NAMALWA (cell line): Measurements from ENCODE around the gene ARHGEF28.

ENCODE experiments used
- DNase-seq: peaks from one replicate; pipeline ENCODE4 v3.0.0-alpha.2; 2015; ENCODE audit warnings: low spot score

Gene ARHGEF28

DNA sequence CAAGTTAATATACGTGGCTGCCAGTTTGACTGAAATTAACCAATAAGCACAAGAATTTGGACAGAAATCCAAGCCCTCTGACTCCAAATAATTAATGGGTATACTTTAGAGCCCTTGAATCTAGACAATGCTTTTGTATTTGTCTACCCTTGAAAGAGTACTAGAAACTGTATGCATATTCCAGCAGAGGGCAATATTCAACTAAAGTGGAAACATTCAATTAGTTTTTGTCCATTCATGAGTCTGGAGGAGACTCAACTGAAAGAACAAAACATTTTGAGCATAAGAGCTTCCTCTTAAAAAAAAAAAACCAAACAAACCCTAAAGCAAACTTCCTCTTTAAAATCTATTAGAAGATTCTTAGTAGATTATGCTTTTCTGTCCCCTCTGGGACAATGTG, 157.8 kb downstream of the ARHGEF28 start:
- DNase-seq = peak; percentile 46

DNA sequence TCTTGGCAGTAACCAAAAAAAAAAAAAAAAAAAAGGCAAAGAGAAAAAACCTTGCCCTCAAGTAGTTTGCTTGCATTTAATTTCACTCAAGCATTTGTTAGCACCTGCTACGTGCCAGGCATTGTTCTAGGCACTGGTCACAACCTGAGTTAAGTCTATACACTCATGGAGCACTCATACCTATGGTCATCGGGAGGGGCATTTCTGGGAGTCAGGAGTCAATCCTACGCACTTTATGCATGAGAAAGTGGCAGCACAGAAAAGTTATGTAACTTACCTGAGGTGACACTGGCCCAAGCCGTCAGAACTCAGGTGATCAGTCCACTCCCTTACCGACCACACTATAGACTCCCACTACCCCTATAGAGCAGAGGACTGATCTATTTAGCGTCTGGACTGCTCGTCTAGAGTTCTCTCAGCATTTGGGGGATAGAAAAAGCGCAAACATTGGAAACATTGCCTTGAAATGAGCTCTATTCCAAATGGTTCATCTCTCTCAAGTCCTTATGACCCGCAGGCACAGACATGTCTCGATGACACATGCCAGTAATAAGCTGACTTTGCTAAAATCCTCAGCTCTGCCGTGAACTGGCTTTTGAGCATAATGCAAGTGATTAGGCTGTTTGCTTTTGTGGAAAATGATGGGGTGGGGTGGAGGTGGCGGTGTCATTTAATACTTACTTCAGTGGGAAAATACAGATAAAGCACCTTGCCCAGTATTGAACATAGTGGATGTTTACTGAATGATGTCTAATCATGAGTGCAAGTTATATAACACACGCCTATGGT, 160.2 kb downstream of the ARHGEF28 start:
- DNase-seq = no peak

DNA sequence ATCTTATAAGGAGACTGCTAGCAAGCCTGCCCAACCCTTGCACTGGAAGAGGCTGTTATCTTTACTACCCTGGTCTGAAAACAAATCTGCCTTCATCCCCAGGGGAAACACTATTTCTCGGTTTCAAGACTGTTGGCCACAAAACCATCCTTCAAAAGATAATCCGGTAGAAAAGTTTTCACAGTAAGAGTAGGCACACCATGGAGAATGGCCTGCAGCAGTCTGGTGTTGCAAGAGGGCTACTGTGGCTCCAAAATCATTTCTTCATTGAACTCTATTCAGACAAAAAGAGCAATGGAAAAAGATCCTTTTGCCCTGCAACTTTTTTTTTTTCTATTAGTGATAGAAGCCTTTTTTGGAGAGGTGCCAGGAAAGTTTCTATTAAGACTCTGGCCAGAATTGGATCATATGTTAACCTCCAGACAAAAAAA, 163.9 kb downstream of the ARHGEF28 start:
- DNase-seq = no peak

DNA sequence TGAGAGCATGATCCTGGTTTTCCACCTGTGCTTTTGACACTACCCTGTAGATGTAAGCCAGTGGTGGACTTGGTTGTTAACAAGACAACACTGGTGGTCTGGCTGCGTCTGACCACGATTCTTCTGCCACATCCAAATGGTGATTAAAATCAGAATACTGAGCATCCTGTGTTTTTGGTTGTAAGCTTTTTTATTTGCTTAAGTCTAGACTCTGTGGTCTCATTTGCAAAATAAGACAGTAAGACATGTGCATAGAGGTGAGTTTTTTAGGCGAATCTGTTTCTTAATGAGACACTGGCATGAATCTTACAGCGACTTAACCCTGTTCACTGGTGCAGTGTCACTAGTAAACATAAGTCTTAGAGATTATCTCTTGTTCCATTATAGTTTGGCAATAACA, 165.4 kb downstream of the ARHGEF28 start:
- DNase-seq = no peak

DNA sequence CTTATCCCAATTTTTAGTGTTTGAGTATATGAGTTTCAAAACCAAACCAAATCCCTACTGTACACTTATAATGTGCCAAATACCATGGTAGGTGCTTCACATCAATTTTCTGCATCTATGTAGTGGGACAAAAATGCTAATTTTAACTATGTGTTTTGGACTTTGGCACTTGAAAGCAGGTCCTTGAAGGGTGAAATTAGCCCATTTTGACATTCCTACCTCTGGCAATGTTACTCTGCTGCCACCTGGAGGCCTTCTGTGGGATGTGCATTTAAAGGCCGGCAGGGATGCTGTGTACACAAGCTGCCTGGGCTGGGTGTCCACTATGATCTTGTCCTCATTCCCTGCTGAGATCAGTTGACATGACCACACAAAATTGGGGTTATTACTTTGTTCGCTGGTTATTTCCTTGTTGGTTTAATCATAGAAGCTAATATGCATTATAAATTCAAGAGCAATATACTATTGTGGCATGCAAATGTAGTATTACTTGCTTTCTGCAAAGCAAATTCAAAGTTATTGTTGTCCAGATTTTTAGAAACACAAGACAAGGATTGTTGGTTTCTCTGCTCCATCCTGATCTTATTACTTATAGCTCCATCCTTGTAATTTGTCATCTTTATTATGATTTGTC, 166.8 kb downstream of the ARHGEF28 start:
- DNase-seq = peak; percentile 81

DNA sequence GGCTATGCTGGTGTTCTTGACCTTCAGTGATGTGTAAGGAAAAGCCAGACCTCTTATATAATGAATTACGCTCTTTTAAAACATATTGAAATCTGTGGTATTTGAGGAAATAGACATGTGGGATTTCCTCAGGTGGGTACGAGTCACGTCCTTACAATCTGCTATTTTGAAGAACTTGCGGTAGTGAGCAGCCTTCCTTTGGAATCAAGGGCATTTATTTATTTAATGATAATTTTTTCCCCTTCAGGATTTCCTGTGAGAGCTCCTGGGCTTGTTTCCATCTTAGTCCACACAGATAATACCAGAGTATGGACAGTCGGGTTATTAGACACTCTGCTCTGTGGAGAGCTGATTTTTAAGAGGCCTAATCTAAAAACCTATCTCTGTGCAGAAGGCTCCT, 167.9 kb downstream of the ARHGEF28 start:
- no peak for DNase-seq

GRCh38 chr5:73796164-73797131, 170.5 kb downstream of the ARHGEF28 start:
- DNase-seq = peak; percentile 41

GRCh38 chr5:73797132-73797510, 171.1 kb downstream of the ARHGEF28 start:
- DNase-seq = no peak

DNA sequence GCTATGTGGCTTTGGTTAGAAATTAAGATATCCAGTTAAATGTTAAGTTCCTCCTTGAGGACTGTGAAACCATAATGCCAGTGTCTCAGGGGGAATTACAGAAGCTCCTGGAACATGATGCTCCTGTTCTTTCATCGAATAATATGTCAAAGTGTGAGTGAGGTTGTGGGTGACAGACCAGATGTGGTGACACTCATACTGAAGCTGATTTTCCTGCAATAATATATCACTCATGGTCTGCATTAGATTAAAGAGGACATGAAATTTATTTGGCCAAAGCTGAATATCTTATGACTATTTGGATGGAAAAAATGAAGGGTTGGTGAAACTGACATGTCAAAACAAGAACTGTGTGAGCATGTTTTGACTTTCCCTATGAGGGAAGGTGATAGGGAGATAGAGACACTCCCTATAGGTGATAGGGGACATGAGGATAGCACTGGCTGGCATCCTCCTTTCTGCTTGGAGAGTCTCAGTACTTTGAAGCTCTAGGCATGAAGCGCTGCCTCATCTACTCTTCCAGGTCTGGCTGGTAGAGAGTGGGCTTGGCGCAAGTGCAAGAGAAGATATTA, 173.5 kb downstream of the ARHGEF28 start:
- DNase-seq = no peak

- DNase-seq = no peak
Observed at GRCh38 chr5:73801686-73802085, 175.7 kb downstream of the ARHGEF28 start.

GRCh38 chr5:73805449-73805848, 179.5 kb downstream of the ARHGEF28 start:
- DNase-seq = no peak

DNA sequence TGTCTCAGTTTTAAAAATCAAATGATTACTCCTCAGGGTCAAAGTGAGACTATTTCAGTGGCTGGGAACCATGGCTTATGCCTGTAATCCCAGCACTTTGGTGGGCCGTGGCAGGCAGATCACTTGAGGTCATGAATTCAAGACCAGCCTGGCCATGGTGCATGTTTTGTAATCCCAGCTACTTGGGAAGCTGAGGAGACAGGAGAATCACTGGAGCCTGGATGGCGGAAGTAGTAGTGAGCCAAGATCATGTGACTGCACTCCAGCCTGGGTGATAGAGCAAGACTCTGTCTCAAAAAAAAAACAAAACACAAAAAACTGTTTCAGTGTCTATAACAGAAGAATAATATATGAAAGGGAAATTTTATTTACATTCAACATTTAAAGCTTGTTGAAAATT, 182.9 kb downstream of the ARHGEF28 start:
- DNase-seq = no peak

- DNase-seq = no peak
Observed at GRCh38 chr5:73810429-73810828, 184.4 kb downstream of the ARHGEF28 start.

DNA sequence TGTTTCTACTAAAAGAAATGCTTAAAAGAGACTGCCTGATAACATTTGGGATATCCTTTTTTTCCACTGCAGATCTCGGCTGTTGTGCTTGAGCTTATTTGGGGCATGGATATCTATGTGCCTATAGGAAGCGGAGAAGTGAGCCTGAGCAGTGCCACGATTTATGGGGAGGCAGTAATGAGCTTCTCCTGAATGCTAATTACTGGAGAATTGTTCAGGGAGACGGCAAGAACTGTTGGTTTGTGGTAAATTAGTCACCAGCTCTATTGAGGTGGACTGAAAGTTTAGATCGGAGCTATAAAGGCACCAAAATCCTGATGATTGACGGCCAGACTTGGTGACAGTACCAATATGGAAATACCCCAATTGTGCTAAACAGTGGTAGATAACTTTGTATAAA, 186.5 kb downstream of the ARHGEF28 start:
- no peak for DNase-seq

DNA sequence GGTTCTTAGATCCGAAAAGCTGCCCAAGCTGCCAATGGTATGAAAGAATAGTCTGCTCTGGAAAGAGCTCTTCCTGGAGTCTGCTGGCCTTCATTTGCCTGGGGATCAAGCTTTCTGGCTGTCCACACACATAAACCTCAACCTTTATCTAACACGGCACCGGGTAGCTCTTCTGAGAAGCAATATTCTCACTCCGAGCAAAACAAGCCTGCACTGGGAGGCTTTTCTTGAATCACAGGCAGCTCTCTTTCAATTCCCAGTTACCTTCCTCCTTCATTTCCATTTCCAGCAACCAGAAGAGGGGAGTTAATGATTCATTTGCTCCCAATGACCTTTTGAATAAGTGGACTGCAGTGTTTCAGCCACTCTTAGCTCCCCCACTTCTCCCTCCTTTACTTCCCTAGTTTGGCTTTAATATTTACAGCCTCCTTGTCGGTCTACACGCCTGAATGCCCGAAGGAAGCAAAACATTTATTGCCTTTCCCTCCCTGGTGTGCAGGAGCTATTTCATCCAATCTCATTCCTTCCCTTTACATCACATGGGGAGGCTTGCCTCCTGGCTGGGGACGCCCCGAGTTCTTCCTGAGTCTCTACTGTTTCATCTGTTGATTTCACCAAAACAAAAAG, 187.1 kb downstream of the ARHGEF28 start:
- no peak for DNase-seq

GRCh38 chr5:73814233-73814846, 188.3 kb downstream of the ARHGEF28 start:
- no peak for DNase-seq

GRCh38 chr5:73815631-73816030, 189.6 kb downstream of the ARHGEF28 start:
- DNase-seq = no peak

DNA sequence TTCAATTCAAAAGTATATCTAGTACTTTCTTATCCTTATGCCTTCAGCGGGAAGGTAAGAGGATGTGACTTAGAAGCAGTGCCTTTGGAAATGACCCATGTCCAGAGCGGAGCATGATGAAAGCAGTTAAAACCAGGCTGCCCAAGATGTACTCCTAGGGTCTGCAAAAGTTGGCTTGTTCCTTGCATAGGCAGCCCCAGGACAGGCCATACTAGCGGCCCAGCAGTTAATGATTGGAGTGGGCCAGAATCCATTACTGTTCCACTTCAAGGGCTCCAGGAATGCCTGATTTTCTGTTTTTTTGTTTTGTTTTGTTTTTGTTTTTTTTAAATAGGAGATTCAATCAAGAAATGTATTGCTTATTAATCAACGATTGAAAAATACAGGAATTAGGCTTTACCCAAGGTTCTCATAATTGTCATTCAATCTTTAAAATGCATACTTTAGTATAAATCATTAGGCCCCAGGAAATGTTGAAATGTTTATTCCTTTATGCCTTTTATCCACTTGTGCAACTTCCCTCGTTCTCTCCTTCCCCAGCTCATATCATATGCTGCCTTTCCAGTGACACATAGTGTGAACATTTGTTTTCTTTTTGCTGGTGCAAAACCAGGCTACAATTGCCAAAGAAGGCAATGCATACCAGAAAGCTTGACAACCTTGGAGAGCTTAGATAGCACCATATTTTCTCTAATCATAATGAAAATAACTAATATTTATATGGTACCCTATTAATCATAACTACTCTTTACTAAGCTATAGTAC, 190.8 kb downstream of the ARHGEF28 start:
- no peak for DNase-seq

- DNase-seq = no peak
Observed at GRCh38 chr5:73818357-73818756, 192.4 kb downstream of the ARHGEF28 start.

DNA sequence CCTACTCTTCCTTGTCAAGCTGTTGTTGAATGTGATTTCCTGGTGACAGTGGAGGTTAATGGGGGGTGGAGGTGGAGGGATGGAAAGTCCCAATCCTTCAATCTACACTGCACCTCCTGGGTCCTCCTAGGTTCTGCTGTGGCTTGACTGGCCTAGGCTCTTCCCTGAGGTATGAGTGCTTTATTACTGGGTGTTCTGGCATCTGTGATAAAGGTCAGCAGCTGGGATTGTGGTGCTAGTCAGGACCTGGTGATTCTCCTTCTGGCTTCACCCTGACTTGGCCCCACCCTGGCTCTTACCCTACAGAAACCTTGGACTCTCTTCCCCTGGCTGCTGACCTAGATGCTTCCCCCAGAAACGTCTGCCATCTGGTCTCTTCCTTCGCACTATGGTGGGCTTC, 194.3 kb downstream of the ARHGEF28 start:
- DNase-seq = no peak

DNA sequence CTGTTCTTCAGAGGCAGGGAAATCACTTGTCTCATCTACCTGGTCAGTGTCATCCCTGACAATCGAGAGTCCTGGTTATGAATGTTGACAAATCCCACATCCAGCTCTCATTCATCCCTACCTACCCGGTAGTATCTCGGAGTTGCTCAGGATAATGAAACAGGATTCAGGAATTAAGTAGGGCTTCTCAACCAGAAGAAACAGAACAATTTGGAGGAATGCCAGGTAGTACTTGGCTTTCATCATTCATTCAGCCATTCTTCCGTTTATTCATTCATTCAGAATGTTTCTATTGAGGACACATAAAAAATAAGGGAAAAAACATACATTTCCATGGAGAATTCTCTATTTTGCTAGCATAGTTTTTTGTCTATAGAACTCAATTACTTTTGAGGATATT, 195.0 kb downstream of the ARHGEF28 start:
- no peak for DNase-seq
